Body of pancreas (tissue), 4 donors: ENCODE results near the gene MVB12B. TPM values are rescaled to one million over a fixed set of nuclear protein-coding genes. Genes with fewer than 3 reads are reported as not detected.

Experiments
- ATAC-seq: fragments of 150-250 bp; one replicate; pipeline ENCODE4 v1.9.1; 2016
- DNase-seq, 4 donors: peaks; one replicate each; pipeline ENCODE4 v3.0.0-alpha.2; 2019
- H3K27ac ChIP-seq, 4 donors: fragments of 200-600 bp; sonication (generic); 1 replicate in 3 of 4; 2 replicates in 1 of 4; pipeline versions ENCODE4 v1.5.1 to v1.6.1; 2016 to 2019; ENCODE audit warnings: mild to moderate bottlenecking in 1 of 4, mixed read lengths in 1 of 4, moderate library complexity in 1 of 4
- H3K27me3 ChIP-seq, 2 donors: fragments of 200-600 bp; sonication (generic); one replicate each; pipeline ENCODE4 v1.6.0; 2016; ENCODE audit warnings: mild to moderate bottlenecking in 1 of 2
- H3K36me3 ChIP-seq, 2 donors: fragments of 200-600 bp; sonication (generic); replicated peaks in 1 of 2; 2 replicates each; pipeline ENCODE4 v1.5.1; 2016; ENCODE audit warnings: low read depth in 2 of 2; ENCODE audit not compliant: insufficient read depth in 1 of 2
- H3K4me1 ChIP-seq: fragments of 200-600 bp; sonication (generic); one replicate; pipeline ENCODE4 v1.6.0; 2016
- H3K4me3 ChIP-seq, 2 donors: fragments of 200-600 bp; sonication (generic); 1 replicate in 1 of 2; 2 replicates in 1 of 2; pipeline ENCODE4 v1.5.1; 2016 to 2019
- H3K9me3 ChIP-seq, 3 donors: fragments of 200-600 bp; sonication (generic); 1 replicate in 2 of 3; 2 replicates in 1 of 3; pipeline ENCODE4 v1.5.1; 2016
- POLR2A ChIP-seq, 3 donors: fragments of 450-650 bp; IDR thresholded peaks; one replicate each; pipeline ENCODE4 v1.6.1; 2016; ENCODE audit warnings: antibody characterized with exemption in 3 of 3, mild to moderate bottlenecking in 2 of 3
- WGBS, 2 donors: methylation state at CpG; one replicate each; pipeline ENCODE4 v1.1.5; 2017; 5-methylcytosine and 5-hydroxymethylcytosine counted together
- intact Hi-C: fragments of 100-400 bp; cut with DNase I; formaldehyde crosslinking; loops from one replicate; pipeline ENCODE4 v1.15.1; 2023
- total RNA-seq, 2 donors: library from RNA; depleted of rRNA; stranded (reverse); fragments of >200 nt; gene quantifications; one replicate each; pipeline ENCODE4 v1.1.0, GENCODE V29; 2016
- TF ChIP-seq, protein P1 (sequence below), 7 experiments: fragments of 450-650 bp in 4 of 7; fragments of 200-600 bp in 3 of 7; sonication (generic) in 3 of 7; IDR thresholded peaks; one replicate each; pipeline ENCODE4 v1.5.1; 2016 to 2019; ENCODE audit warnings: antibody characterized with exemption in 7 of 7

The MVB12B gene
- total RNA-seq, 2 donors from 2014 or later = 5.2 to 9.9 TPM

DNA sequence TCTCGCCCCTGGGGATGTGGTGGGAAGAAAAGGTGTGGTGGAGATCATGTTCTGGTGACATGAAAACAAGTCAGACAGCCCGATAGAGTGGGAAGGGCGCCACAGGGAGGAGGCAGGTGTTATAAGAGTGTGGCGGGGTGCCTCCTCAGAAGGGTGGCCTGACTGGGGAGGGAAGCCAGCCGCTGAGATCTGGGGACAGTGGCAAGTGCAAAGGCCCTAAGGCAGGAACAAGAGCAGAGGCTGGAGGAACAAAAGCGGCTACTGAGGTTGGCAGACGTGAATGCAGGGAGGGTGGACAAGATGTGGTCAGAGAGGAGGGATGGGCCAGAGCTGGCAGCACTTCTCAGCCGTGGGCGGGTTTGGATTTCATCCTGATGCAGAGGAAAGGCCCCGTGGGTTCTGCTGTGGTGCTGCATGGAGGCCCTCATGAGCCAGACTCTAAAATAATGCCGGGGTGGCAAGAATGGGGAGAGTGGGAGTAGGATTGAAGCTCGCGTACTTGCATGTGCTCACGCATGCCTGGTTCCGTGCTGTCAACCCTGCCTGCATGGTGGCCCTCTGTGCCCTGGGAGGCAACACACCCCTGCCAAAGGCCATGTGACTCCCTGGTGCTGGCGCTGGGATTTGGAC is 89.2 kb downstream of the MVB12B start:
- no peak overlapping the region for H3K4me3 ChIP-seq
- 87 to 91% methylated on average over 15 to 16 of the region's 16 CpGs for WGBS, 2 donors
- TF ChIP-seq, protein P1, sequence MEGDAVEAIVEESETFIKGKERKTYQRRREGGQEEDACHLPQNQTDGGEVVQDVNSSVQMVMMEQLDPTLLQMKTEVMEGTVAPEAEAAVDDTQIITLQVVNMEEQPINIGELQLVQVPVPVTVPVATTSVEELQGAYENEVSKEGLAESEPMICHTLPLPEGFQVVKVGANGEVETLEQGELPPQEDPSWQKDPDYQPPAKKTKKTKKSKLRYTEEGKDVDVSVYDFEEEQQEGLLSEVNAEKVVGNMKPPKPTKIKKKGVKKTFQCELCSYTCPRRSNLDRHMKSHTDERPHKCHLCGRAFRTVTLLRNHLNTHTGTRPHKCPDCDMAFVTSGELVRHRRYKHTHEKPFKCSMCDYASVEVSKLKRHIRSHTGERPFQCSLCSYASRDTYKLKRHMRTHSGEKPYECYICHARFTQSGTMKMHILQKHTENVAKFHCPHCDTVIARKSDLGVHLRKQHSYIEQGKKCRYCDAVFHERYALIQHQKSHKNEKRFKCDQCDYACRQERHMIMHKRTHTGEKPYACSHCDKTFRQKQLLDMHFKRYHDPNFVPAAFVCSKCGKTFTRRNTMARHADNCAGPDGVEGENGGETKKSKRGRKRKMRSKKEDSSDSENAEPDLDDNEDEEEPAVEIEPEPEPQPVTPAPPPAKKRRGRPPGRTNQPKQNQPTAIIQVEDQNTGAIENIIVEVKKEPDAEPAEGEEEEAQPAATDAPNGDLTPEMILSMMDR (IDR thresholded peaks at IDR 0.05) = no peak
- TF ChIP-seq POLR2A (IDR thresholded peaks at IDR 0.05) = no peak

DNA sequence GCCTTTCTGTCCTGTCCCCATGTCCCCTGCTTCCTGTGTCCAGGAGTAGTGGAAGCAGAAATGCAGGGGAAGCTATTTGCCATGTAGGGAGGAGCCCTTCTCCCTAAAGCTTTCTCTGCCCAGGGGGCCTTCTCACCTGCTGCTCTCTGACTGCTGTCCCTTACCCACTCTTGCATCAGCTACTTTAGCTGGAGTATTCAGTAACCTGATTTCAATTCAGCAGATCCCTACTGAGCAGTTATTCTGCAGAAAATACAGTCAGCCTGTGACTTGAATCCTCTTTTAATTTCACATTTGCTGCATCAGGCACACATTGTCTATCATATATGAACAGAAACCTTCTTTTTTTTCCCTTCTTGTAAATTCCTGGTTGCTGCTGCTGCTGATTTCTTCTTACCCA is 90.4 kb downstream of the MVB12B start:
- TF ChIP-seq, protein P1 (IDR thresholded peaks at IDR 0.05) = no peak
- no peak for TF ChIP-seq POLR2A (IDR thresholded peaks at IDR 0.05)
- intact Hi-C loops = no loop called here
- Histone ChIP-seq H3K4me1 (peaks cover 9% of the 10 kb centered on the region), H3K27me3 (no peaks in the 10 kb centered on the region), H3K27ac (no peak overlapping the region), H3K36me3 (no peaks in the 10 kb centered on the region), H3K4me3 (no peak overlapping the region), H3K9me3 (no peaks in the 10 kb centered on the region)
- DNase-seq = no peak
- no peak for ATAC-seq

More for the DNA sequence above, 89.2 kb downstream of the MVB12B start:
- intact Hi-C loops = no loop called here
- no peak for ATAC-seq
- H3K27me3 ChIP-seq = no peaks in the 10 kb centered on the region
- H3K36me3 ChIP-seq = no peaks in the 10 kb centered on the region
- DNase-seq = no peak
- no peaks in the 10 kb centered on the region for H3K4me1 ChIP-seq
- H3K27ac ChIP-seq = no peak overlapping the region
- no peaks in the 10 kb centered on the region for H3K9me3 ChIP-seq

DNA sequence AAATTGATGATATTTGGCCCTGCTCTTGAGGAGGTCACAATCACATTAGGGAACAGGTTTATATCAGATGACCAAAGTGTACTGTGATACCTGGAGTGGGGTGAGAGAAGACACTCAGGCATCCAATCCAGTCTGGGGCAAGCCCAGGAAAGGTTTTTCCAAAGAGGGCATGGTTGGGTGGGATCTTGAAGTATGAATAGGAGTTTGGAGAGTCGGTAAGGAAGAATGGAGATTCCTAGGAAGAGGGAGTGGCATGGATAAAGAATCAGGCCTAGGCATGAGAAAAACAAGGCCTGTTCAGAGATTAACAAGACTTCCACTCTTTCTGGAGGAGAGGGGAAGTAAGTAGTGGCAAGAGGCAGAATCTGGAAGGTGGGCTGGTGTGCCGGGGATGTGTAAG is 91.1 kb downstream of the MVB12B start:
- 94 to 96% methylated on average over 2 of the region's 2 CpGs for WGBS, 2 donors
- ATAC-seq (no peak), DNase-seq (no peak)
- intact Hi-C loops = no loop called here
- no peak overlapping the region for H3K27ac ChIP-seq
- no peak overlapping the region for H3K4me3 ChIP-seq
- no peaks in the 10 kb centered on the region for H3K36me3 ChIP-seq
- H3K27me3 ChIP-seq = no peaks in the 10 kb centered on the region
- peaks cover 9% of the 10 kb centered on the region for H3K4me1 ChIP-seq
- no peak for TF ChIP-seq POLR2A (IDR thresholded peaks at IDR 0.05)
- H3K9me3 ChIP-seq = no peaks in the 10 kb centered on the region

DNA sequence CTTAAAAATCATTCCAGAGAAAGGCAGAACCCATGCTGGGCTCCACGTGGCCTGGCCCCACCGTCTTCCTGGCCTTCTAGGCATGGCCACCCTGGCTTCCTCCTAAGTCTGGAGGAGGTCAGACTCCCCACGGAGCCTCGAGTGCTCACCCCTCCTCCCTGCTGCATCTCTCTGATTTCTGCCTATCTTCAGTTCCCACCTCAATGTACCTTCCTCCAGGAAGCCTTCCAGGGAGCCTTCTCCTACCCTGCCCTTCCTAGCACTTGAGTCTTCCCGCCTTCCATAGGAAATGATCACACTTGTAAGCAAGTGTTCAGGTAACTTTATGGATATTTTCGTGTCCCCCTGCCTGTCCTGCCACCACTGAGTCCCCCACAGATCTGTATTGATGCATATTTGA is 92.0 kb downstream of the MVB12B start:
- WGBS, 2 donors = 84 to 87% methylated on average over 6 of the region's 6 CpGs
- Histone ChIP-seq H3K4me3 (no peak overlapping the region), H3K9me3 (no peaks in the 10 kb centered on the region), H3K36me3 (no peaks in the 10 kb centered on the region), H3K4me1 (peaks cover 9% of the 10 kb centered on the region), H3K27me3 (no peaks in the 10 kb centered on the region), H3K27ac (no peak overlapping the region)
- TF ChIP-seq, protein P1 (IDR thresholded peaks at IDR 0.05) = no peak
- TF ChIP-seq POLR2A (IDR thresholded peaks at IDR 0.05) = no peak
- intact Hi-C loops = no loop called here
- DNase-seq = no peak
- ATAC-seq = no peak

DNA sequence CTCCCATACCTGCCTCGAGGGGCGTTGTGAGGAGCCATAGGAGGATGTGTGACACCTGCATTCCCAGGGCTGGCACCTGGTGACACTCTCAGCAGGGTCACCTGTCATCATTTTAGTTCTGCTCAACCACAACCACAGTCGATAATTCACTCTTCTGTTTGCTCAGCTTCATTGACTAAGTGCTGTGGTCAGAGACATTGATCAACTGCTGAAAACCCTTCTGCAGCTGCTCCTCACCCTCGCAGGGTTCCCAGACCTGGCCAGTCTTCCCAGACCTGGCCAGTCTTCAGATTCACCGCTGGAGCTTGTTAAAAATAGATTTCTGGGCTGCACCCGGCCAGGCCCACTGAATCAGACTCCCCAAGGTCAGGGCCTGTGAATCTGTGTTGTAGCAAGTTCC is 92.8 kb downstream of the MVB12B start:
- H3K36me3 ChIP-seq = no peaks in the 10 kb centered on the region
- no peaks in the 10 kb centered on the region for H3K9me3 ChIP-seq
- WGBS, 2 donors = 37 to 57% methylated on average over 6 of the region's 6 CpGs
- TF ChIP-seq, protein P1 (IDR thresholded peaks at IDR 0.05) = no peak
- TF ChIP-seq POLR2A (IDR thresholded peaks at IDR 0.05) = no peak
- intact Hi-C loops = no loop called here
- H3K27ac ChIP-seq = no peak overlapping the region
- H3K4me3 ChIP-seq = no peak overlapping the region
- ATAC-seq (no peak), DNase-seq (no peak)
- H3K27me3 ChIP-seq = no peaks in the 10 kb centered on the region
- peaks cover 9% of the 10 kb centered on the region for H3K4me1 ChIP-seq
